Activated T-helper 17 cell treated with anti-CD3 and anti-CD28 coated beads, Interleukin-2, amount 50 U/mL, for 72 hours (primary cell): Measurements from ENCODE around the gene CNTN4. TPM values are rescaled to one million over a fixed set of nuclear protein-coding genes. Genes with fewer than 3 reads are reported as not detected.

ENCODE experiments used
- ATAC-seq: fragments of 150-1000 bp; cut with Tn5 transposase; replicated peaks from 2 replicates; pipeline ENCODE4 v1.10.0; 2021; ENCODE audit warnings: mild to moderate bottlenecking, moderate library complexity
- H3K27ac Mint-ChIP-seq: one replicate; pipeline ENCODE4 v1.8.0; 2022; ENCODE audit warnings: mixed read lengths
- H3K27me3 Mint-ChIP-seq: one replicate; pipeline ENCODE4 v1.8.0; 2022; ENCODE audit warnings: mixed read lengths
- H3K36me3 Mint-ChIP-seq: one replicate; pipeline ENCODE4 v1.8.0; 2022; ENCODE audit warnings: low read depth, mild to moderate bottlenecking, mixed read lengths
- H3K4me1 Mint-ChIP-seq: one replicate; pipeline ENCODE4 v1.8.0; 2022; ENCODE audit warnings: mixed read lengths
- H3K4me3 Mint-ChIP-seq: one replicate; pipeline ENCODE4 v1.8.0; 2022; ENCODE audit warnings: mild to moderate bottlenecking, mixed read lengths
- H3K9me3 Mint-ChIP-seq: one replicate; pipeline ENCODE4 v1.8.0; 2022; ENCODE audit warnings: mixed read lengths
- total RNA-seq, 2 donors: library from RNA; stranded (reverse); gene quantifications; one replicate each; pipeline ENCODE4 v1.2.3, GENCODE V29; 2022

The CNTN4 gene
- total RNA-seq, 2 donors from 2014 or later = not detected

DNA sequence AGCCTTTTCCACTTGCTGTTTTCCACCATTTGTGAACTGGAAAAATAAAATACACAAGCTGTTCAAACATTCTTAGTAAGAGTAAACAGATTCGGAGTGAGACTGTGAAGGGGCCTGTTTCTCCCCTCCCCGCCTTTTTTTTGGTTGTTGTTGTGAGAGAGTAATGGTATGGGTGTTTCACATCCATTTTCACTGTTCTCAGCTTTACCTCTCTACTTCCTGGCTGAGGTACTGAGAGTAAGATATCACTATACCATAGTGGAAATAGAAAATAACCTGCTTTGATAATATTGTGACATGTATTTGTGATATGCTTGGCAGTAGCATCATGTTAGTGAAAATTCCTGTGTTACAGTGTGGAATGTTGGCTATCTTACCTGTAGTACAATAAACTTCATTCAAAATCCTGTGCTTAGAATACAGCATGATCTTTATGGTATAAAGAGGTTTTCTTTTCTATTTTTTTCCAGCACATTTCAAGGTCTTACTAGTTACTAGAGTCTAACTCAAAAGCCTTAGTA lies 12.0 kb downstream of the CNTN4 start:
- Mint-ChIP-seq H3K9me3 (peaks cover 9% of the 10 kb centered on the region), H3K27me3 (peaks cover 4% of the 10 kb centered on the region), H3K36me3 (no peaks in the 10 kb centered on the region), H3K4me3 (no peak overlapping the region), H3K27ac (no peak overlapping the region), H3K4me1 (no peaks in the 10 kb centered on the region)
- ATAC-seq = no peak

DNA sequence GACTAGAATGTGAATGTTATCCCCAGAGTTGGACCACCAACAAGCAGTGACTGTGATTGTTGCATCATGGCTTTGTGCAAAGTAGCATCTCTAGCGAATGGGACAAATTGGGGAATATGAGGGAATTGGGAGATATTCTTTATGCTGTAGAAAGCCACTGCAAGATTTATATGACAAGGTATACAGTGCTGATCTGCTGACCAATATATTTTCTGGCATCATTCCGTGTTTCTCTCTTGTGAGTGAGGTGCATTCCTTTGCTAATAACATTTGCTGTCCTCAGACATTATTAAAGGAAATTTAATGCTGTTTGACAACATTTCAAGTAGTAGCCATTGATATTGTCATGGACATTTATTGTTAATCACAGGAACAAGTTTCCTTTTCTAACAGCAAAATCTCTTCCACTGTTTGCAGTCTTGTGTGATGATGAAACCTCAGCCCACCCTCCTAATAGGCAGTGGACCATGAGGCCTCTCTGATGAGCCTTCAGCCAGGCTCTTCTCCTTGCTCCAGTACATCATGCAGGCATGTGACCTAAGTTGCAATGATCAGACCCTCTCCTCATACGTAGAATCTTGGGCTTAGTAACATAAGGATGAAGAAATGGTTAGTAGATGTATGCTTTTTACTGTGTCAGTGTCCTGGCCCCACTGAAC lies 16.1 kb downstream of the CNTN4 start:
- H3K9me3 Mint-ChIP-seq = peaks cover 9% of the 10 kb centered on the region
- peaks cover 7% of the 10 kb centered on the region for H3K27me3 Mint-ChIP-seq
- no peak for ATAC-seq
- no peak overlapping the region for H3K27ac Mint-ChIP-seq
- H3K4me3 Mint-ChIP-seq = no peak overlapping the region
- H3K4me1 Mint-ChIP-seq = no peaks in the 10 kb centered on the region
- no peaks in the 10 kb centered on the region for H3K36me3 Mint-ChIP-seq

DNA sequence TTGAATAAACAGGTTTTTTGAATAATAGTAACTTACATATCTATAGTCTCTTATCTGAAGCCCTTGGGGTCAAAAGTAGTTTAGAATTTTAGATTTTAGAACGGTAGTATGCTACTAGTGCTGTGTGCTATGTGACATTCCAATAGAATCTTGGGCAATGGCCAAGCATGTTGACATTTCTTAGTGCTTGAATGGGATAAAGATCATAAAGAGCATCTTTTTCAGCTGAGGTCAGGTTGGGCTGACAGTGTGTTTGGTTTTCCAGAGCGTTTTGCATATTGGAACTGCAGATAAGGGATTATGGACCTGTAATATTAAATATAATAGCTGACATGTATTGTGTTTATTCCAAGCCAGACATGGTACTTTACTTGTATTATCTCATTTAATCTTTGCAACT lies 32.1 kb downstream of the CNTN4 start:
- ATAC-seq = no peak
- Mint-ChIP-seq H3K4me3 (no peak overlapping the region), H3K9me3 (no peaks in the 10 kb centered on the region), H3K4me1 (no peaks in the 10 kb centered on the region), H3K27me3 (no peaks in the 10 kb centered on the region), H3K27ac (no peak overlapping the region), H3K36me3 (no peaks in the 10 kb centered on the region)

DNA sequence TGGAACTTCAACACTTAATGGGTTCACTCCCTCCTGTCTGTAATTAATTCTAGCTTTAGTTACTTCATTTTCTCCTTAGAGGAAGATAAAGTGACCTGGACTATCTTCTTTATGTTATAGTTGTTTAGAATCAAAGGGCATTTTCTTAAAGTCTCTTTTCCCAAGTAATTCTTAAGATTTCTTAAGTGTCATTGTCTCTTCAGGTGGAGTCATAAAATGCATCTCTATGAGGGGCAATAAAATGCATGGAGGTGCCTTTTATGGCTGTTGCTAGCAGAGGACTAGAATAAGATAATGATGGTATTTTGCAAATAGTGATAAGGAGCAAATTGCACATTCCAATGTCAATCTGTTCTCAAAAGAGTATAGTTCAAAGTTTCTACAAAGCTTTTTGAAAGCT lies 34.5 kb downstream of the CNTN4 start:
- no peak overlapping the region for H3K27ac Mint-ChIP-seq
- H3K4me1 Mint-ChIP-seq = no peaks in the 10 kb centered on the region
- H3K27me3 Mint-ChIP-seq = no peaks in the 10 kb centered on the region
- H3K9me3 Mint-ChIP-seq = no peaks in the 10 kb centered on the region
- no peak overlapping the region for H3K4me3 Mint-ChIP-seq
- ATAC-seq = no peak
- H3K36me3 Mint-ChIP-seq = no peaks in the 10 kb centered on the region

DNA sequence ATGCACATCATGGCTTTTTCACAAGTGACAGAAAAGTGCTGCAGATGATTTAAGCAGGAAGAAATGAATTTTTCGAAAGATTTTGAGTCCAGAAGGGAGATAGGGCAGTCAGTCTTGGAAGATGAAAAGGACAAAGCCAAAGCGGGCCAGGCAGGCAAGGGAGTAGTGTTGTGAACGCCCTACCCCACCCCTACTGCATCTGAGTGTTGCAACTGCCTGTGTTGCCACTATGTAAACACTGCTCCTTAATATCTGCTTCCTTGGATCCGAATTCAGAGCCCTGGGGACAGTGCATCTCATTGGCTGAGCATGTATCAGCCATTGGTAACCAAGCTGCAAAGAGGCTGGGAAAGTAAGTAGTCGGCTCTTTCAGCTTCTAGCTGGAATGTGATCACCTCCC lies 39.0 kb downstream of the CNTN4 start:
- ATAC-seq = no peak
- H3K4me3 Mint-ChIP-seq = no peak overlapping the region
- H3K4me1 Mint-ChIP-seq = no peaks in the 10 kb centered on the region
- H3K9me3 Mint-ChIP-seq = peaks cover 4% of the 10 kb centered on the region
- H3K27me3 Mint-ChIP-seq = peaks cover 4% of the 10 kb centered on the region
- no peak overlapping the region for H3K27ac Mint-ChIP-seq
- no peaks in the 10 kb centered on the region for H3K36me3 Mint-ChIP-seq

DNA sequence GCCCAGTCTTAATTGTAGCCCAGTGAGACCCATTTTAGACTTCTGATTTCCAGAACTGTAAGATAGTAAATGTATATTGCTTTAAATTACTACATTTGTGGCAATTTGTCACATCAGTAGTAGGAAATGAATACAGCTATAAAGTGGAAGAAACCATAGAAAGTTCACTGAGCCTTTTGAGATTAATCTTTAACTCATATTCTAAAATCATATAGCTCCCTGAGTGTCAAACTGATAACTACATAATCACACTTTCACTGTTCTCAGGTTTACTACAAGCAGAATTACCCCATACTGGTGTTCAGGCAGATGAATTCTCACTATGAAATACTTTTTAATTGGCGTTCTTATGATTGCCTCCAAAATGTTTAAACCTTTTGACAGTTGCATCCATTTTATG lies 42.8 kb downstream of the CNTN4 start:
- no peak overlapping the region for H3K27ac Mint-ChIP-seq
- H3K4me1 Mint-ChIP-seq = no peaks in the 10 kb centered on the region
- H3K36me3 Mint-ChIP-seq = no peaks in the 10 kb centered on the region
- no peak for ATAC-seq
- H3K4me3 Mint-ChIP-seq = no peak overlapping the region
- H3K9me3 Mint-ChIP-seq = peaks cover 4% of the 10 kb centered on the region
- H3K27me3 Mint-ChIP-seq = peaks cover 4% of the 10 kb centered on the region

DNA sequence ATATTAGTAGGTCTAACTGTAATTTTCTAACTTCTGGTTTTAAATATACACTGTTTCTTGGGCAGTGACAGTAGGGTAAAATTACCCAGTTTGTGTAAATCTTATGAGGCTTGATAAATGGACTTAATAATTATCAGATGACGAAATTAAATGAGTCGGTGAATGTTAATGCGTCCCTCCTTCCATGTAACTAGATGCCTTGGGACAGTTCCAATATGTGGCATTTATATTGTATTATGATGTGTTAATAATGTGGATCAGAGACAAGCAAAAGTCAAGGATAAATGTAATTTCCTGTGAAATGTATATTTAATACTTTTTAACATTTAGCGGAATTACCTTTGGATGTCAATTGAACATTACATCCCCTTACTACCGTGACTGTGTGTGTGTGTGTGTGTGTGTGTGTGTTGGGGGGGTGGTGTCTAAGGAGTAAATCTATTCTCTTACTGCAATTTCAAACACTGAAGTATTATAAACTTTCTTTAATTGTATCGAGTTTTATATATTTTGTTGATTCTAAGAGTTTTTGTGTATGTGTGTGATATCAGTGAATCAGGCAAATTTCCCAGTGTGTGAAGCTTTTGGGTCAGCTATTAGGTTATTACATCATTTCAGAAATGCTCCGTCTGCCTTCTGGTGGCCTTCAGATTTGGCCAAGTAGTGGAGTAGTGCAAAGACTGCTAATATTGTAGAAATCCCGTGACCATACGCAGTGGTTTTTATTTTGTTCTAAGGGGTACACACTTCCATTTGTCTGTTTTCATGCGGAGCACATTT lies 50.1 kb downstream of the CNTN4 start:
- H3K27ac Mint-ChIP-seq = no peak overlapping the region

DNA sequence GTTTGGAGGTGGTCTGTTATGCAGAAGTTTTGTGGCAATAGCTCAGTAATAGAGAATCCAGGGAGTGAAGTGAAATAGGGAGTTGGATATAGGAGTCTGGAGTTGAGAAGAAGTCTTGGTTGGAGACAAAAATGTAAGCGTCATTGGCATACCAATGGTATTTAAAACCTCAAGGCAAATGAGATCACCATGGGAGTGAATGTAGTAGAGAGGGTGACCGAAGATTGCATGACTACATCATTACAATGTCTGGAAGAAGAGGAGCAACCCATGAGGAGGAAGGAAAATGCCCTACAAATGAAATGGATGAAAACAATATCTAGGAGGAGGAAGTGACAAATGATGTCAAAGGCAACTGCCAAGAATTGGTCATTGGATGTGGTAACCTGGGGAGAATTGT lies 54.4 kb downstream of the CNTN4 start:
- Mint-ChIP-seq H3K9me3 (no peaks in the 10 kb centered on the region), H3K27me3 (no peaks in the 10 kb centered on the region), H3K4me3 (no peak overlapping the region), H3K36me3 (no peaks in the 10 kb centered on the region), H3K27ac (no peak overlapping the region), H3K4me1 (no peaks in the 10 kb centered on the region)
- ATAC-seq = no peak

More for the DNA sequence above, 50.1 kb downstream of the CNTN4 start:
- no peaks in the 10 kb centered on the region for H3K9me3 Mint-ChIP-seq
- no peaks in the 10 kb centered on the region for H3K36me3 Mint-ChIP-seq
- ATAC-seq = no peak
- H3K27me3 Mint-ChIP-seq = no peaks in the 10 kb centered on the region
- no peak overlapping the region for H3K4me3 Mint-ChIP-seq
- no peaks in the 10 kb centered on the region for H3K4me1 Mint-ChIP-seq

DNA sequence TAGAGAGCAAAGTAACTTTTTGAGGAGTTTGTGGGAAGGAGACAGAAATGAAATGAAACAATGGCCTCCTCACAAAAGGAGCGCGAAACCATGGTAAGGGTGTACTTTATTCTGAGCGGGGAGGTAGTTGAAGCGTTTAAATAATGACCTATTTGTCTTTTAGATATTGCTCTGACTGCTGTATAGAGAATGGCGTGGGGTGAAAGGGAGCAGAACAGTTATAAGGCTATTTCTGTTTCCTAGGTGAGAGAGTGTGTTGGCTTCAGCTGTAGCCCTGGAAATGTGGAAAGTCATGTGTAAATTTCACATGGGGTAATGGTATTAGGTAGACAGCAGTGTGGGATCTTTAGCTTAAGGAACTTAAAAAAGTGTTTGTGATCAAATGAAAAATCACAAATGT lies 54.9 kb downstream of the CNTN4 start:
- Mint-ChIP-seq H3K9me3 (no peaks in the 10 kb centered on the region), H3K27ac (no peak overlapping the region), H3K4me1 (no peaks in the 10 kb centered on the region), H3K27me3 (no peaks in the 10 kb centered on the region), H3K36me3 (no peaks in the 10 kb centered on the region), H3K4me3 (no peak overlapping the region)
- ATAC-seq = no peak

DNA sequence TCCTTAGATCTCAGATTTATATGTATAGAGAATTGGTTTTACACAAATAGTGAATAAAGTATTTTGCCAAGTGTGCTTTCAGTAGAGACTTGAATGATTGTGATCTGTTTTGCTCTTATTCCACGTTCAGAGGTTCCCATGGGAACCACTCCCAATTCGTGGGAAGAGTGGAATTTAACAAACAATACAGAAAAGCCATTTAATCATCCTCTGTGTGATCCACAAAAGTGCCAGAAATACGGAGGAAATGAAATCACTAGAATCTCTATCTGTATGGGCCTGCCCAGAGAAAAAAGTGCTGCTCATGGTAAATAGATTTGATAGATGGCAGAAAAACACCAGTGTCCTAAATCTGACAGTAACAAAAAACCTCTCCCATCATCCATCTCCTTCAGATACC lies 56.0 kb downstream of the CNTN4 start:
- Mint-ChIP-seq H3K36me3 (no peaks in the 10 kb centered on the region), H3K27ac (no peak overlapping the region), H3K9me3 (no peaks in the 10 kb centered on the region), H3K4me1 (no peaks in the 10 kb centered on the region), H3K27me3 (no peaks in the 10 kb centered on the region), H3K4me3 (no peak overlapping the region)
- no peak for ATAC-seq

DNA sequence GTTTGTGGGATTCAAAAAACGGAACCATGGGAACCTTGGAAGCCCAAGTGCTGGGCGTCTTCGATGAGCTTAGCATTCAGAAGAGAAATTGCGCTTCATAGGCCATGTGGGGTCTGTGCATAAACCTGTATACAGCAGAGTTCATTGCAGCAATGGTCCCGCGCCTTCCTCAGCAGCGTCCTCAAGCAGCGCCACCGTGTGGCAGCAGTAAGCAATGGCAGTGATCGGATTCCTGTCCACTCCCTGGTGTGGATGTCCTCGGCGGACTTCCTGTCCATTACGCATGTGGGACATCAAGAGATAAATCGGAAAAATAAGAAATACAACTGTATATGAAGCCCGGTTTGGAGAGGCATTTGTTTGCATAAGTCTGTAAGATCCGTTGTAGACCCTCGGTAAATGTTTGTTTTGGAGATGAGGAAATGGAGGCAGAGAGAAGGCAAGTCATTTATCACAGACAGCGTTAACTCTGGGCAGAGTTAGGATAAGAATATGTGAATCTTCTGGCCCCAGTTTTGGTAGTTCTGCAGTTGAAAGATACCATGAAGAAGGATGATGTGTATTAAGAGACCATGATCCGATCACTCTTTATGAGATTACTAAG lies 57.7 kb downstream of the CNTN4 start:
- H3K36me3 Mint-ChIP-seq = no peaks in the 10 kb centered on the region
- no peak for ATAC-seq

DNA sequence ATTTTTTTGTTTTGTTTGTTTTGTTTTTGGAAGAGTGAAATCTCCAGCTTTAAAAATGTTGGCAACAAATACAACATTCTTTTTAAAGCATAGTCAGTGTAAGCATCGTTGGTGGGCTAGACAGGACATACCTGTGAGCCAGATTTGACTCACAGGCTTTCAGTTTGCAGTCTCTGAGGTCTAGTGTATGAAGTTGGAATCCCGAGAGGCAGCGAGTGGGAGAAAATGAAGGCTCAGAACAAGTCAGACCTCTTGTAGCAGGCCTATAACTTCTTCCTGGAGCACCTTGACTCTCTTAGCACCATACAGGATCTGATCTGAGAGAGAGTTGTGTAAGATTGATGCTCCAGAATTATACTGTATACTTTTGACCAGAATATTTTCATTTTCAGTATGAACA lies 60.2 kb downstream of the CNTN4 start:
- no peaks in the 10 kb centered on the region for H3K4me1 Mint-ChIP-seq
- H3K4me3 Mint-ChIP-seq = no peak overlapping the region
- peaks cover 4% of the 10 kb centered on the region for H3K9me3 Mint-ChIP-seq
- peaks cover 9% of the 10 kb centered on the region for H3K27me3 Mint-ChIP-seq
- no peak overlapping the region for H3K27ac Mint-ChIP-seq
- no peaks in the 10 kb centered on the region for H3K36me3 Mint-ChIP-seq
- no peak for ATAC-seq

More for the DNA sequence above, 57.7 kb downstream of the CNTN4 start:
- Mint-ChIP-seq H3K9me3 (peaks cover 2% of the 10 kb centered on the region), H3K4me1 (no peaks in the 10 kb centered on the region), H3K27ac (no peak overlapping the region), H3K4me3 (no peak overlapping the region), H3K27me3 (peaks cover 6% of the 10 kb centered on the region)

DNA sequence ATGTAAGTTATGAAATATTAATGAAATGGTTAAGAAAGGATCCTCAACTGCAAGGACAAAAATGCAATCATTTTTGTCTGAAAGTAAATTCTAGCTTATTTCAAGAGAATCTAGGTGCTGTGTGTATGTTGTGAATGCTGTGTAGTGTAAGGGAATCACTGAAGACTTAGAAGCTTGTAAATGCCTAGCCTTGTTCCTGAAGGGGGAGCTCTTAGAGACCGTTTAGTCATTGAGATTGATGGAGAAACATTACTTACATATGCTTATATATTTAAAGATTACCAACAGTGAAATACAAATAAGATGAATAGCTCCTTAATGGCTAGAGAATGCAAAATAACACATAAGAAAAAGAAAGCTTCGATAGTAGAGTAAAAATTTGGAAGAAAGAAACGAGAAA lies 67.9 kb downstream of the CNTN4 start:
- peaks cover 3% of the 10 kb centered on the region for H3K27me3 Mint-ChIP-seq
- ATAC-seq = no peak
- no peaks in the 10 kb centered on the region for H3K4me1 Mint-ChIP-seq
- H3K4me3 Mint-ChIP-seq = no peak overlapping the region
- H3K27ac Mint-ChIP-seq = no peak overlapping the region
- no peaks in the 10 kb centered on the region for H3K36me3 Mint-ChIP-seq
- no peaks in the 10 kb centered on the region for H3K9me3 Mint-ChIP-seq

DNA sequence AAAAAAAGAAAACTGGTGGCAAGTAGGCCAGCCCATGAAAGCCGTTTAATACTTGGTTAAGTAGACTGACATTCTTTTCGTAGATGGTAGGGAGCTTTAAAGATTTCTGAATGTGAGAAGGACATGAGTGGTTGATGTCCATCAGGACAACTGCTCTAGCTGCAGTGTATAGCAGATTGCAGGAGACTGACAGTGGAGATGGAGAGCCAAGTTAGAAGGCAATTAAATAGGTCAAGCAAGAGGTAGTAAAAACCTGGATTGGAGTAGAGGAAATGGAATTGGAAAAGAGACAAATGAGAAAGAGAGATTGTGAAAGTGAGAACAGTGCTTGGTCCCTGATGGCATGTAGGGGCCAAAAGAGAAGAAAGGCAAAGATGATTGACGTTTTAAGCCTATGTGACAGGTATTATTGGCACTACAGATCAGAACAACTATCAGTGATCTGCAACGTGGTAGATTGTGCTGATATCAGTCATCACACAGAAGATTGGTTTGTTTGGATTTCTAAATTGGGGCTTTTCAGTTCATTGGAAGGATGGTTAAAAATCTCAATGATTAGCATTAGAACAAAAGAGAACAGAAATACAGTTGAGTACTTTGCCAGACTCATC lies 74.0 kb downstream of the CNTN4 start:
- peaks cover 5% of the 10 kb centered on the region for H3K9me3 Mint-ChIP-seq
- H3K27ac Mint-ChIP-seq = no peak overlapping the region
- H3K27me3 Mint-ChIP-seq = no peaks in the 10 kb centered on the region
- H3K36me3 Mint-ChIP-seq = no peaks in the 10 kb centered on the region
- H3K4me1 Mint-ChIP-seq = no peaks in the 10 kb centered on the region
- ATAC-seq = no peak
- no peak overlapping the region for H3K4me3 Mint-ChIP-seq
